NCI-H1092 treated with DMSO at 0.1 percent for 48 hours (cell line): ENCODE results near the gene PALS2.

ENCODE experiments used
- DNase-seq: peaks from one replicate; lab custom pipeline; 2025; lab: John Stamatoyannopoulos, UW

PALS2 gene

DNA sequence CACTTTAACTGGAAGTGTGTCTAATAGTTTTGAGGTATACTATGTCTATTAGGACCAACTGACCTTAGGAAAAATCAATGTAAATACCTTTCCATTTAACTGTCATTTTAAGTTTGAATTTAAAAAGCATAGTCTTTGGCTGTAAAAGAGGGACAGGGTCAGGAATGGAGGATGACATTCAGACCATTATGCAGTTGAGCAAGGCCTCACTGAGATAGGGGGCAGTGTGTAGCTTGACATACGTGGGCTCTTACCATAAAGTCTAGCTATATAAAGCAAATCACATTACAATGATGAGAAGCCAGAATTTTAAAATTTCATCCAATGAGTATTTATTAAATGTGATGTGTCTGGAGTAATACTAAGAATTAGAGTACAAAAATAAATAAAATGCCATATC, 17.9 kb downstream of the PALS2 start:
- DNase-seq = no peak

DNA sequence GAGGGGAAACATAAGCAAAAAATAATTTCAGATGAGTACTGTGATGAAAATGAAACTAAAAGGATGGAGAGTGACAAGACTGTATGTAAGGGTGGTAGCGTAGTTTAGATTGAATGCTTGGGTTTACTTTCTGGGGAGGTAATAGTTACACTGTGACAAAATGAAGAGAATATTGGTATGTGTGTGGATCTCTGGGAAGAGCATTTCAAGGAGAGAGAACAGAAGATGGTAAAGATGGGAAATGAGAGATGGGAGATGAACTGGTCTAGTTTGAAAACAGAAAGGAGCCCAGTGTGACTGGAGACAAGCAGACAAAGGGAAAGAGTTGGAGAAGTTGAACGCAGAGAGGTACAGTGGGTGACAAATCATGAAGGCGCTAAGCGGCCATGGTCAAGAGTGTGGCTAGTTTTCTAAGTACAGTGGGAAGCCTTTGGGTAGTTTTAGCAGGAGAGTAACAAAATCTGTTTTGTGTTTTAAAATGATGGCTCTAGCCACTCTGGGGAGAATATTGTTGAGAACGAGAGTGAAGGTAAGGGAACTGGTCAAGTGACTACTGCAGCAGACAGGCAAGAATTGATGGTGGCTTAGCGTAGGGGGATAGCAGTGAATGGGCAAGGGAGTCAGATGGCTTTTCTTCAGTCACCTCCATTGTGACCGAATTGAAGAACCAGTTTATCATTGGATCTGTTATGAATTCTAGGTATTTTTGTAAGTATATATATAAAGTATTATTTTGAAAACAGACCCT, 22.6 kb downstream of the PALS2 start:
- DNase-seq = no peak

DNA sequence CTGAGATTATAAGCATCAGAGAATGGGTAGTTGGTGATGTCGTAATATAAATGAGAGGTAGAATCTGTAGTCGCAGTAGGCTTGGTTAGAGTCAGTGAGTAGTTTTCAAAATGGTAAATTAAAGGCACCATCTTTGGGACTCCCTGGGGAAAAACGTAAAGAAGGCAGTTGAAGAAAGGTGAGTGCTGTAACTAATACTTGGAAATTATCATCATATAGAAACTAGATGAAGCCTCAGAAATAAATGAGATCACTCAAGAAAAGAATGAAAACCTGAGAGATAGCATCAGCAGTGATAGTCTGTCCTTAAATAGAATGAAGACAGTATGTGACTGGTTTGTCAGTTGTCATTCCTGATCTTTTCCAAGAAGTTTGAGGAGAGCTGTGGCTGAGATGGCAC, 23.8 kb downstream of the PALS2 start:
- DNase-seq = no peak

DNA sequence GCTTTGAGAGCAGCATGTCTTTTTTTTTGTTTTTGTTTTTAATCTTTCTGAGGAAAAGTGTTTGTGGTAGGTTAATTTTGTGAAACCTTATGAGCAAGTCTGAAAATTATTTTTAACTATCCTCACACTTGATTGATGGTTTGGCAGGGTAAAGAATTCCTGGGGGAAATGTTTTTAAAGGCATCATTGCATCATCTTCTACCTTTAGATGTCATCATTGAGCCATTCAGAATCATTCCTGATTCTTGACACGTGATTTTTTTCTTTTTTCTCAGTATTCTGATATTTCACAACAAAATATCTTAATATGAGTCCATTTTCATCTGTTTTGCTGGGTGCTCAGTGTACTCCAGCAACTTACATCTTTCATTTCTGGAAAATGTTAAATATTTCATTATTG, 28.3 kb downstream of the PALS2 start:
- DNase-seq = no peak

DNA sequence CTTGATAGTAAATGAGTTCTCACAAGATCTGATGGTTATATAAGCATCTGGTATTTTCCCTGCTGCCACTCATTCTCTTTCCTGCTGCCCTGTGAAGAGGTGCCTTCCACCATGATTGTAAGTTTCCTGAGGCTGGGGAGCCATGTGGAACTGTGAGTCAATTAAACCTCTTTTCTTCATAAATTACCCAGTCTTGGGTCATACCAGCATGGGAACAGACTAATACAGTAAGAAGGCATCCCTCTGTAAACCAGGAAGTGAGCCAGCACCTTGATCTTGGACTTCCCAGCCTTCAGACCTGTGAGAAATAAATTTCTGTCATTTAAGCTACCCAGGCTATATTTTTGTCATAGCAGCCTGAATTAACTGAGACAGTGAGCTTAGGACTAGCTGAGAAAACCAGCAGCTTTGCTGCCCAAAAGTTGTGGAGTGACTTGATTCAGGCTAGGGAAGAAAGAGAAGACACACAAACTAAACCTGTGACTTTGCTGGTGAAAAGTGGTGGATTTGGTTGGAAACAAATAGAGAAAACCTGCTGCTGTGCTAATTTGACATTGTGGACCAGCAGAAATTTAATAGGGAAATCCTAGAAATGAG, 29.7 kb downstream of the PALS2 start:
- no peak for DNase-seq

DNA sequence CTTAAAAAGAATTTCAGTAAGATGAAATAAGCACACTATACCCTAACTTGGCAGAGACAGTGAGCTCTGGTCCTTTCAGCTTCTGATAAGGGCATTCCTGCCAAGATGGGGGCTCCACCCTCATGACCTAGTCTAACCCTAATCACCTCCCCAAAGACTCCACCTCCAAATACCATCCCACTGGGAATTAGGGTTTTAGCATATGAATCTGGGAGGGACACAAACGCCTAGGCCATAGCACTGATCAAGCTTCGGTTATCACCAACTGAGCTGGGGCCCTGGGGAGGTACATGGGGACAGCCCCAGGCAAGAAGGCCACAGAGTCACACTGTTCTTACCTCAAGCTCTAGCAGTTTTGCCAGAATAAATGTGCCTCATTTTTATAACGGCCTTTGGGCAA, 31.4 kb downstream of the PALS2 start:
- no peak for DNase-seq

DNA sequence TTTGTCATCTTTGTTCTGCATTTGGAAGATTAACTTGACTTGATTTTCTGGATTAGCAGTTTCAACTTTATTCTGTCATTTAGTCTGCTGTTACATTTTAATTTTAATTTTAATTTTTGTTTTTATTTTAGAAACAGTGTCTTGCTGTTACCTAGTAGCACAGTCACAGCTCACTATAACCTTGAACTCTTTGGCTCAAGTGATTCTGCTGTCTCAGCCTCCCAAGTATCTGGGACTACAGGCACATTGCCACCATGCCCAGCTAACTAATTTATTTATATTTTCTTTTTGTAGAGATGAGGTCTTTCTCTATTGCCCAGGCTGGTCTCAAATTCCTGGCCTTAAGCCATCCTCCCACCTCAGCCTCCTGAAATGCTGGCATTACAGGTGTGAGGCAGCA, 35.3 kb downstream of the PALS2 start:
- DNase-seq = no peak

DNA sequence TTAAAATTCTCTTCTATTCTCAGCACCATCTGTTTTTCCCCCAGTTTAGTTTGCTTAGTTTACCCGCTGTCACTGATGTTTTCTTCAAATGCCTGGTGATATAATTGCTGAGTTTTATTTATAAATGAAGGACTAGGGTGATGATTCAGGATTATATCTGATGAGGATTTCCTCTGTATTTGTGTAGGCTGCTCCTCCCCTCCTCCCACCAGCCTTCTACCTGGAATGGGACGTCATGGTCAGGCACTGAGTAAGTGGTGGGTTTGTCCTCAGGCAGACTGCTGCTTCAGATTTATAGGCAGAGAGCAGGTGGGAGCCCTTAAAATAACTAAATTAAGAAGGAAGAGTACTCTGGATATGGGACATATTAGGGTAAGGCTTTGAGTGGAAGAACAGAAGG, 35.8 kb downstream of the PALS2 start:
- DNase-seq = no peak

DNA sequence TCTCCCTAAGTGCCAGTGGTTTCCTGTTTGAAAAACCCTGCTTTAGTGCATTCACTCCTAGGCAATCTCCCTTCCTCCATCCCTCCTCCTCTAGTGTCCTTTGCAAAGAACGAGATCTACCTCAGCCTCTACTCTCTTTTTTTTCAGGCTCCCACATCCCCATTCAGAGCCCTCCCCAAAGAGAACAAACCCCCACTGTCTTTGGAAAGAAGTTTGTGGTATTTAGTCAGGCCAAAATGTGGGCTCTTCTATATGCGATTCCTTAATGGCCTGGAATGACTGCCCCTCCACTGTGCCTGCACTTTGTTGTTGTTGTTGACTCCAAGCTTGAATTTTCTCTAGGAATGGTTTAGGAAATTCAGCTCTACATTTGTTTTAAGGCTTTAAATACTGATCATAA, 36.3 kb downstream of the PALS2 start:
- DNase-seq = no peak

DNA sequence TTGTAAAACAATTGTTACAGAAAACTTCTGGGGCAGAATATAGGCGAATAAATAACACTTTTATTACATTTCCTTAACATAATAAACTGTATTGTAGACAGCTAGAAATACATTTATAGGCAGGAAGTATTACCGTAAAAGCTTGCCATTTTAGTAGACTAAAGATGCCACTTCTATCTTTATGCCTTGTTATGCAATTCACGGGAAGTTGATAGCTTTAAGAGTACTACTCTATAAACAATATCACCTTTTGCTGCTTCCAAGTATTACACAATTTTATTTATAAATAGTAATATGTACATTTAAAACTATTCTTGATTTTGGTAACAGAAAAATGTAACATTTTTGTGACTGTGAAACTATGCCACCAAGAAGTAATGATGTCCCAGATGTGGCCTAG, 37.9 kb downstream of the PALS2 start:
- no peak for DNase-seq

DNA sequence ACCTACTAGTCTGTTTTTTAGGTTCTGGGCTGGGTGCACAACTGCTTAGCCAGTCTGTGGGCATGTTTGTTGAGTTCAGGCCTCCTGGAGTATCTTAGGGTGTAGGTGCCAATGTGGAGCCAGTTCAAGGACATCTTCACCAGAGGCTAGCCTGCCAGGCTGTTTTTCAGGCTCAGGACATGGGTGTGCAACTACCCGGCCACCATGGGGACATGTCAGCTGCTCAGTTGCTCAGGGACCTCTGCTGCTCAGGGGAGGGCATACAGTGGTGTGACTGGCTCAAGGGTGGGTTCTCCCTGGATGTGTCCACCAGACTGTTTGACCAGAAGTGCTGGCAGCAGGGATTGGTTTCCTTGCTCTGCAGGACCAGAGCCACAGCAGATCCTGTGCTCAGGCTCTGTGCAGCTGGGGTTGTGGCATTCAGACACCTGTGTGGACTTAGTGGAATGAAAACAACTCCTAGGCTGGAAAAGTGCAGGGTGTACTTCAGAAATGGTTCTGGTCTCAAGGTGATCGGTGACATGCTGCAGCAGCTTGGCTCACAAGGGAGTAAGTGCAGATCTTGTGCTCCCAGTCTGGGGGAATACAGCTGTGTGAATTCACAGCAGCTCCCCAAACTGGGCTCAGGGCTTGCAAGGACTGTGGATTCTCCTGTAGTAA, 44.8 kb downstream of the PALS2 start:
- no peak for DNase-seq

DNA sequence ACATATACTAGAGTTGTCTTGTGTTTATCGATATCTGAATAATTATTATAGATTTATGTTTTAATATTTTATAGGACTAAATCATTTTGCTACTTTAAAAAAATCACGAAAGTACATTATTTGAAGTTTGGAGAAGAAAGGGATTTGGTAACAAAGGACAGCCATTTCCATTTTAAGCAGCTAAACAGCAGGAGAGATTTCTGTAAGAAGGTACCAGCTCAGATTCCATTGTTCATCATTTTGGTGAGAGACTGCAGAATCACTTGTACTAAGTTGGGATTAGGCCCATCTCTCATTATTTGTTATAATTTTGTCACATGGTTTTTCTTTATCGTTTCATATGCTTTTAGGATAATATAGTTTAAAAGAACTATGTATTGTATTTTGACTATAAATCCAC, 46.7 kb downstream of the PALS2 start:
- no peak for DNase-seq

DNA sequence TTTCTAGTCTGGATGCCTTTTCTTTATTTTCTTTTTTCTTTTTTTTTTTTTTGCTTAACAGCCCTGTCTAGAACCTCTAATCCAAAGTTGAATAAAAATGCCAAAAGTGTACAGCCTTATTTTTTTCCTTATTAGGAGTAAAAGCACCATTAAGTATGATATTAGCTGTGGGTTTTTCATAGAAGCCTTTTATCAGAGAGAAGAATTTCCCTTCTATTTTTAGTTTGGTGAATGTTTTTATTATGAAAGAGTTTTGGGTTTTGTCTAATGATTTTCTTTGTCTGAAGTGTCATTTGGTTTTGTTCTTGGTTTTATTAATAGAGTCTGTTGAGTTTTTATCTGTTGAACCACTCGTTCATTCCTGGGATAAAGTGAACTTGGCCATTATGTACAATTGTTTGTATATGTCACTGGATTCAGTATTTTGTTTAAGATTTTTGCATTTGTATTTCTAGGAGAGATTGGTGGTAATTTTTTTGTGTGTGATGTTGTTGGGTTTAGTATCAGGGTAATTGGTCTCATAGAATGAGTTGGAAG, 49.5 kb downstream of the PALS2 start:
- no peak for DNase-seq
